Erythroblast (primary cell): Measurements from ENCODE around the gene APOBEC3A.
"Not testable (repeated sequence)": the region's sequence is repeated elsewhere in the genome, so short reads cannot be mapped to it uniquely, and the experiment has no call there.

Experiments used
- GATA1 ChIP-seq: IDR thresholded peaks from 2 replicates; pipeline ENCODE4 v1.6.1; 2011; ENCODE audit warnings: low read depth, mild to moderate bottlenecking, control low read depth, low read length, moderate library complexity
- POLR2A ChIP-seq: IDR thresholded peaks from 2 replicates; pipeline ENCODE4 v1.6.1; 2011; ENCODE audit warnings: mild to moderate bottlenecking, low read length

DNA sequence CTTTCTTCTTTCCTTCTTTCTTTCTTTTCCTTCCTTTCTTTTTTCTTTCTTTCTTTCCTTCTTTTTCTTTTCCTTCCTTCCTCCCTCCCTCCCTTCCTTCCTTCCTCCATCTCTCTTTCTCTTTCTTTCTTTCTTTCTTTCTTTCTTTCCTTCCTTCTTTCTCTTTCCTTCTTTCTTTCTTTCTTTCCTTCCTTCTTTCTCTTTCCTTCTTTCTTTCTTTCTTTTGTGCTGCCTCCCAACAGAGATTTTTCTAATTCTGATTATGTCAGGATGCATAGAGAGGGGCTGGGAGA lies 1.2 kb downstream of the APOBEC3A start:
- not testable (repeated sequence) for TF ChIP-seq POLR2A, GATA1
